ENCODE measurements around the gene RANBP1. TPM values are rescaled to one million over a fixed set of nuclear protein-coding genes. Genes with fewer than 3 reads are reported as not detected.

The RANBP1 gene
- total and polyA plus RNA-seq, 2 of the 8 experiments (the other 6 are each of a cell fraction or from before 2014, with no cell fraction given), result 343 to 484 TPM

GRCh38 chr22:20096574-20097420, 19.1 kb upstream of the RANBP1 start:
- Histone ChIP-seq H2BK12ac (ENCODE audit: low read depth, low read length) (no peak overlapping the region), H3K36me3 (ENCODE audit: control insufficient read depth in 2 of 4, insufficient read depth in 4 of 4, low read length in 3 of 4) (peaks cover 28 to 97% (median 66%) of the 10 kb centered on the region in 4 experiments), H2BK15ac (ENCODE audit: low read length) (no peak overlapping the region), H3K14ac (ENCODE audit: insufficient read length) (no peak overlapping the region), H3K23ac (ENCODE audit: insufficient read length) (no peak overlapping the region), H2BK120ac (replicated peaks; ENCODE audit: low read depth, low read length) (no peak overlapping the region), H3K27ac (ENCODE audit: low read depth, low read length) (no peak overlapping the region), H4K8ac (ENCODE audit: extremely low read depth, insufficient read depth, low read length) (no peak overlapping the region), H3K79me2 (ENCODE audit: control insufficient read depth in 1 of 2, insufficient read depth in 2 of 2, low read length in 2 of 2) (peaks cover 0 to 32% of the 10 kb centered on the region in 2 experiments; a peak in 3 of 4 replicates), H3K4me3 (ENCODE audit: extremely low read depth in 1 of 4, insufficient read depth in 2 of 4, low read depth in 3 of 4, low read length in 4 of 4) (no peak overlapping the region), H2BK20ac (ENCODE audit: low read length) (no peak overlapping the region), H3K9ac (replicated peaks in 1 of 4; ENCODE audit: extremely low read depth in 1 of 4, low read depth in 3 of 4, low read length in 3 of 4) (no peak overlapping the region), H3K79me1 (ENCODE audit: low read depth, low read length) (peaks cover 9% of the 10 kb centered on the region), H2AK5ac (ENCODE audit: low read depth, low read length) (no peak overlapping the region), H3K4me2 (ENCODE audit: insufficient read depth in 1 of 2, low read depth in 2 of 2, low read length in 2 of 2) (no peak overlapping the region), H4K91ac (replicated peaks; ENCODE audit: insufficient read length, low read length) (no peak overlapping the region), H2BK5ac (ENCODE audit: low read depth, low read length) (no peak overlapping the region), H4K5ac (ENCODE audit: insufficient read length, low read depth, low read length) (no peak overlapping the region), H3K27me3 (replicated peaks in 1 of 4; ENCODE audit: control insufficient read depth in 3 of 4, extremely low read depth in 1 of 4, insufficient read depth in 3 of 4, low read length in 3 of 4) (no peaks in the 10 kb centered on the region), H3K4ac (replicated peaks; ENCODE audit: insufficient read length, low read depth, low read length) (no peak overlapping the region), H3K23me2 (ENCODE audit: low read depth, low read length) (no peaks in the 10 kb centered on the region), H3K4me1 (replicated peaks in 1 of 4; ENCODE audit: control insufficient read depth in 3 of 4, insufficient read depth in 4 of 4, low read length in 3 of 4) (peaks cover 0 to 6% (median 0%) of the 10 kb centered on the region in 4 experiments; a peak in 3 of 7 replicates), H3K18ac (ENCODE audit: extremely low read depth, low read length) (no peak overlapping the region), H2AFZ (ENCODE audit: low read length) (no peak overlapping the region), H3K56ac (replicated peaks; ENCODE audit: insufficient read length, low read depth, low read length) (no peak overlapping the region), H4K20me1 (replicated peaks in 1 of 2; ENCODE audit: control insufficient read depth in 1 of 2, insufficient read depth in 2 of 2, low read length in 2 of 2) (peaks cover 10 to 24% of the 10 kb centered on the region in 2 experiments), H3K9me3 (ENCODE audit: insufficient read depth in 2 of 2, low read depth in 1 of 2, low read length in 1 of 2) (no peaks in the 10 kb centered on the region)
- ChIA-PET POLR2A (ENCODE audit: partially characterized antibody) (interaction anchor here (1.0 to 29.4 kb wide), 8 partner anchors 9 to 31 kb away, joined by 3 to 598 read pairs (median 4); partner anchors contain the start of genes RANBP1 and TRMT2A), CTCF (ENCODE audit: partially characterized antibody) (interaction anchor here (1.0 to 1.8 kb wide), 6 partner anchors 9 to 125 kb away, joined by 3 to 7 read pairs (median 4); no protein-coding TSS in a partner anchor)
- no peak for FAIRE-seq
- no peak for DNase-seq (ENCODE audit: low read depth in 1 of 2, low spot score in 2 of 2)
- 98% methylated on average over 2 of the region's 2 CpGs; no CpG with 5 or more reads in 1 of the 2 experiments for WGBS, 2 experiments (ENCODE audit: extremely low coverage in 1 of 2, insufficient coverage in 1 of 2, insufficient read length in 1 of 2, insufficient replicate concordance in 2 of 2, low coverage in 1 of 2, low lambda C conversion rate in 2 of 2, missing lambda C conversion rate in 1 of 2)
- TF ChIP-seq RXRA (IDR thresholded peaks at IDR 0.05; ENCODE audit: insufficient read depth, low read depth, low read length), result no peak
- no peak for TF ChIP-seq POLR2AphosphoS5 (IDR thresholded peaks at IDR 0.05; ENCODE audit: low read depth, low read length)
- TF ChIP-seq CREB1 (IDR thresholded peaks at IDR 0.05), result no peak
- no peak for TF ChIP-seq CTCF (IDR thresholded peaks at IDR 0.05; ENCODE audit: control extremely low read depth in 1 of 3, insufficient read depth in 1 of 3, low read depth in 1 of 3, low read length in 3 of 3)
- TF ChIP-seq SAP30 (IDR thresholded peaks at IDR 0.05; ENCODE audit: insufficient read depth, insufficient replicate concordance, low read length), result no peak
- no peak for TF ChIP-seq POLR2A (IDR thresholded peaks at IDR 0.05; ENCODE audit: control extremely low read depth in 1 of 2, low read depth in 2 of 2, low read length in 2 of 2)
- no peak for TF ChIP-seq EGR1 (IDR thresholded peaks at IDR 0.05; ENCODE audit: borderline replicate concordance, low read depth, low read length)
- no peak for TF ChIP-seq CEBPB (IDR thresholded peaks at IDR 0.05; ENCODE audit: low read depth, low read length)
- no peak for TF ChIP-seq HDAC6 (IDR thresholded peaks at IDR 0.05; ENCODE audit: low read depth, low read length)
- TF ChIP-seq TBP (IDR thresholded peaks at IDR 0.05; ENCODE audit: low read depth, low read length), result no peak

Data from H1 (cell line).